ENCODE measurements around the gene DPY19L3.
A peak's percentile ranks its signal among the peaks of the same experiment; 100 is the strongest.

GRCh38 chr19:32373585-32374295 is 31.8 kb upstream of the DPY19L3 start:
- TF ChIP-seq CEBPB (IDR thresholded peaks at IDR 0.05; ENCODE audit: low read depth, low read length) (peak; percentile 72; the same call in 1 of the 2 replicates), CTCF (conservative IDR thresholded peaks at IDR 0.05; ENCODE audit: low read depth, low read length) (no peak), POLR2A (IDR thresholded peaks at IDR 0.05; ENCODE audit: low read depth, low read length) (no peak), RFX5 (IDR thresholded peaks at IDR 0.05; ENCODE audit: low read depth, low read length) (no peak), ELK1 (IDR thresholded peaks at IDR 0.05; ENCODE audit: borderline replicate concordance, low read depth, low read length) (no peak), RAD21 (IDR thresholded peaks at IDR 0.05; ENCODE audit: low read length) (no peak)
- TF ChIP-seq, protein P1, sequence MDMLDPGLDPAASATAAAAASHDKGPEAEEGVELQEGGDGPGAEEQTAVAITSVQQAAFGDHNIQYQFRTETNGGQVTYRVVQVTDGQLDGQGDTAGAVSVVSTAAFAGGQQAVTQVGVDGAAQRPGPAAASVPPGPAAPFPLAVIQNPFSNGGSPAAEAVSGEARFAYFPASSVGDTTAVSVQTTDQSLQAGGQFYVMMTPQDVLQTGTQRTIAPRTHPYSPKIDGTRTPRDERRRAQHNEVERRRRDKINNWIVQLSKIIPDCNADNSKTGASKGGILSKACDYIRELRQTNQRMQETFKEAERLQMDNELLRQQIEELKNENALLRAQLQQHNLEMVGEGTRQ (IDR thresholded peaks at IDR 0.05; ENCODE audit: low read depth, low read length) = peak; percentile 25; the same call in 1 of the 2 replicates

All from IMR-90 (cell line).